Peyer's patch (tissue), 4 donors: ENCODE results near the gene FANCE.

Experiments
- CTCF ChIP-seq, 6 experiments: fragments of 450-650 bp in 4 of 6; fragments of 200-600 bp in 2 of 6; sonication (generic) in 1 of 6; IDR thresholded peaks; one replicate each; pipeline ENCODE4 v1.5.1; 2017 to 2019; ENCODE audit warnings: antibody characterized with exemption in 6 of 6, mild to moderate bottlenecking in 3 of 6, moderate library complexity in 1 of 6
- POLR2A ChIP-seq, 2 donors: fragments of 450-650 bp; IDR thresholded peaks; one replicate each; pipeline ENCODE4 v1.5.1; 2017; ENCODE audit warnings: antibody characterized with exemption in 2 of 2, mild to moderate bottlenecking in 2 of 2, moderate library complexity in 2 of 2

GRCh38 chr6:35477551-35478179, 25.5 kb downstream of the FANCE start:
- TF ChIP-seq CTCF (IDR thresholded peaks at IDR 0.05) (no peak), POLR2A (IDR thresholded peaks at IDR 0.05) (no peak)
